Pancreas (tissue), 10 donors: ENCODE results near the gene LRRTM2. TPM values are rescaled to one million over a fixed set of nuclear protein-coding genes. Genes with fewer than 3 reads are reported as not detected.

ENCODE experiments used
- ATAC-seq, 4 donors: fragments of 200-7000 bp; cut with Tn5 transposase; one replicate each; pipeline versions ENCODE4 v1.8.0 to v1.9.1; 2020; ENCODE audit warnings: mild to moderate bottlenecking in 4 of 4, moderate library complexity in 4 of 4
- DNase-seq, 6 donors: peaks; one replicate each; pipeline ENCODE4 v3.0.0-alpha.2; 2020
- FAIRE-seq: peaks from 2 replicates; lab custom pipeline; 2012; peaks lifted over from hg19 to GRCh38; lab: Jason Lieb, UNC
- H3K27ac ChIP-seq, 4 donors: fragments of 200-600 bp; sonication (generic); 1 replicate in 3 of 4; 2 replicates in 1 of 4; pipeline versions ENCODE4 v1.5.0 to v1.8.0; 2020
- H3K27me3 ChIP-seq, 4 donors: fragments of 200-600 bp; one replicate each; pipeline ENCODE4 v1.8.0; 2021
- H3K36me3 ChIP-seq, 3 donors: fragments of 200-600 bp; sonication (generic) in 1 of 3; one replicate each; pipeline versions ENCODE4 v1.5.0 to v1.8.0; 2020 to 2021
- H3K4me1 ChIP-seq, 3 donors: fragments of 200-600 bp; one replicate each; pipeline ENCODE4 v1.8.0; 2021
- H3K4me3 ChIP-seq, 4 donors: fragments of 200-600 bp; sonication (generic) in 2 of 4; one replicate each; pipeline versions ENCODE4 v1.5.0 to v1.8.0; 2020 to 2021
- H3K9me3 ChIP-seq, 4 donors: fragments of 200-600 bp; one replicate each; pipeline ENCODE4 v1.8.0; 2021
- CTCF ChIP-seq, 4 donors: fragments of 200-600 bp; sonication (generic) in 3 of 4; IDR thresholded peaks; one replicate each; pipeline versions ENCODE4 v1.5.0 to v1.8.0; 2021; ENCODE audit warnings: antibody characterized with exemption in 4 of 4
- WGBS, 2 donors: extraction: QIAGEN DNeasy Blood & Tissue Kit; methylation state at CpG; one replicate each; pipeline ENCODE4 v1.1.7; 2013; 5-methylcytosine and 5-hydroxymethylcytosine counted together
- intact Hi-C, 3 donors: fragments of 100-400 bp; cut with DNase I; formaldehyde crosslinking; loops; one replicate each; pipeline versions ENCODE4 v1.11.1 to v1.14.2; 2022
- polyA plus RNA-seq, 2 donors: library from polyadenylated mRNA; stranded (reverse); fragments of 200-250 nt; gene quantifications; one replicate each; pipeline ENCODE4 v1.2.3, GENCODE V29; 2013
- total RNA-seq, 6 donors: library from RNA; stranded (reverse); fragmentation: NEBNext Ultra II Directional in 4 of 6; extraction: Animal tissue kit (Norgen Biotek cat#: 25700) in 4 of 6; gene quantifications; one replicate each; pipeline versions ENCODE4 v1.2.1 to v1.2.4, GENCODE V29; 2021 to 2023
- donor health status: healthy with polysubstance abuse.
- donor health status: DM: no; HTN: no; CAD: no; lungs with moderate emphysema.
- donor health status: DM: no; HTN: no; CAD: no.
- donor health status: control.
- donor health status: control.
- donor health status: Bipolar disorder and iron deficiency.
- donor health status: DM: yes; HTN: yes; CAD: no.
- donor health status: DM: no; HTN: no; CAD: no.
- donor health status: DM: no; HTN: no; CAD: no.
- donor health status: DM: yes; HTN: yes; CAD: no.

Gene LRRTM2
- total and polyA plus RNA-seq, 8 donors = 0.08 to 0.61 (median 0.28) TPM

GRCh38 chr5:138870611-138871010 is 4.5 kb downstream of the LRRTM2 start:
- intact Hi-C loops = no loop called here
- no peaks in the 10 kb centered on the region for H3K27me3 ChIP-seq
- FAIRE-seq (no peak), DNase-seq (no peak), ATAC-seq (peak in 1 of 4 donors; percentile 7)
- no peaks in the 10 kb centered on the region for H3K9me3 ChIP-seq
- H3K36me3 ChIP-seq = no peaks in the 10 kb centered on the region
- no peak overlapping the region for H3K27ac ChIP-seq
- no peak overlapping the region for H3K4me3 ChIP-seq
- no peak for TF ChIP-seq CTCF (IDR thresholded peaks at IDR 0.05)
- H3K4me1 ChIP-seq = peaks cover 10 to 28% (median 21%) of the 10 kb centered on the region in 3 donors
- WGBS, 2 donors = 59 to 60% methylated on average over 3 of the region's 3 CpGs

- no peak for TF ChIP-seq CTCF (IDR thresholded peaks at IDR 0.05)
- FAIRE-seq (no peak), DNase-seq (no peak), ATAC-seq (peak; percentile 24 to 74 (median 51))
- no peaks in the 10 kb centered on the region for H3K9me3 ChIP-seq
- H3K4me3 ChIP-seq = no peak overlapping the region
- H3K36me3 ChIP-seq = no peaks in the 10 kb centered on the region
- H3K27me3 ChIP-seq = no peaks in the 10 kb centered on the region
- peaks cover 10 to 28% (median 21%) of the 10 kb centered on the region in 3 donors for H3K4me1 ChIP-seq
- H3K27ac ChIP-seq = no peak overlapping the region
- intact Hi-C loops = no loop called here
- WGBS, 2 donors = 52 to 68% methylated on average over 5 of the region's 5 CpGs
These were observed 5.2 kb downstream of the LRRTM2 start for GRCh38 chr5:138869763-138870500.

GRCh38 chr5:138869038-138869437 is 6.1 kb downstream of the LRRTM2 start:
- TF ChIP-seq CTCF (IDR thresholded peaks at IDR 0.05) = no peak
- WGBS, 2 donors = 22 to 38% methylated on average over 1 of the region's 1 CpG
- DNase-seq = no peak

GRCh38 chr5:138867011-138867410 is 8.1 kb downstream of the LRRTM2 start:
- DNase-seq = no peak
- Histone ChIP-seq H3K27ac (no peak overlapping the region), H3K36me3 (no peaks in the 10 kb centered on the region), H3K9me3 (no peaks in the 10 kb centered on the region), H3K4me1 (peaks cover 10 to 28% (median 21%) of the 10 kb centered on the region in 3 donors), H3K27me3 (no peaks in the 10 kb centered on the region), H3K4me3 (no peak overlapping the region)
- no peak for ATAC-seq
- WGBS, 2 donors = 88 to 92% methylated on average over 1 of the region's 1 CpG
- no peak for FAIRE-seq
- no peak for TF ChIP-seq CTCF (IDR thresholded peaks at IDR 0.05)
- intact Hi-C loops = no loop called here

More at GRCh38 chr5:138869038-138869437, 6.1 kb downstream of the LRRTM2 start:
- H3K27ac ChIP-seq = no peak overlapping the region
- peaks cover 10 to 28% (median 21%) of the 10 kb centered on the region in 3 donors for H3K4me1 ChIP-seq
- H3K36me3 ChIP-seq = no peaks in the 10 kb centered on the region
- no peak for ATAC-seq
- intact Hi-C loops = no loop called here
- no peaks in the 10 kb centered on the region for H3K9me3 ChIP-seq
- no peak overlapping the region for H3K4me3 ChIP-seq
- no peak for FAIRE-seq
- H3K27me3 ChIP-seq = no peaks in the 10 kb centered on the region

- no peak for TF ChIP-seq CTCF (IDR thresholded peaks at IDR 0.05)
- no peaks in the 10 kb centered on the region for H3K27me3 ChIP-seq
- H3K27ac ChIP-seq = no peak overlapping the region
- no peaks in the 10 kb centered on the region for H3K9me3 ChIP-seq
- intact Hi-C loops = no loop called here
- H3K4me1 ChIP-seq = peaks cover 4 to 12% (median 11%) of the 10 kb centered on the region in 3 donors
- FAIRE-seq (no peak), ATAC-seq (no peak), DNase-seq (no peak)
- WGBS, 2 donors = 82 to 84% methylated on average over 9 of the region's 9 CpGs
- H3K4me3 ChIP-seq = no peak overlapping the region
- no peaks in the 10 kb centered on the region for H3K36me3 ChIP-seq
These were observed 22.0 kb downstream of the LRRTM2 start for GRCh38 chr5:138853132-138853531.
